GM19099 (cell line): ENCODE data around the gene NEUROG2.

Source experiments
- POLR2A ChIP-seq: IDR thresholded peaks from 3 replicates; pipeline ENCODE4 v1.6.1; 2011; ENCODE audit warnings: low read depth; ENCODE audit not compliant: insufficient read length; ENCODE audit errors: extremely low read depth

Gene NEUROG2

DNA sequence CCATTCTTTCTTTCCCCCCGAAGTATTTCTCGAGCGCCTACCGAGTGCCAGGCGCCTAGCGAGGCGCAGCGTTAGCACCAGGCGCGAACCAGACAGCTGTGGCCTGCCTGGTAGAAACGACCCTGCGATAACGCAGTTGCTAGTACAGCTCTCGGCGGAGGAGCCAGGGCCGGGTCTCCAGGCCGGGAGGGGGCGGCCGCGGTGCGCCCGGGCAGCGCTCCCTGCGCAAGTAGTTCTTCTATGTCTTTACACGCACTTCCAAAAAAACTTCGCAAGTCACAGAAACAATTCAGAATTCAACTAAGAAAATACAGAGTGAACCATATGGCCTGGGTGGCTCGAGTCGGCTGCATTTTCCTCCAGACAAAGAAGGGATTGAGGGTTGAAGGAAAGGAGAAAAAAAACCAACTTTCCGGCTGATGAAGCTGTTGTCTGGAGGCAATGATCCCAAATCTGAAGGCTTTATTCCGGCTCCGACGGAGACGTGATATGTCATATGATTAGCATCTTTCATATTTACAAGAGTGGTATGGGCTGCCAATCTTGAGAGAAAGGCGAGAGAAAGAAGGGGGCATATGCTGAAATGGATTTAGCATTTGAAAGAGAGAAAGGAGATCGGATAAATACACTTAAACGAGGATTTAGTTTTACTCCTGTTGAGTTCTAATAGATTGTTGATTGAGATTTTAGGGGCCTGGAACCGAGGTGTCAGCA is 7.2 kb upstream of the NEUROG2 start:
- peak; percentile 44 for TF ChIP-seq POLR2A

DNA sequence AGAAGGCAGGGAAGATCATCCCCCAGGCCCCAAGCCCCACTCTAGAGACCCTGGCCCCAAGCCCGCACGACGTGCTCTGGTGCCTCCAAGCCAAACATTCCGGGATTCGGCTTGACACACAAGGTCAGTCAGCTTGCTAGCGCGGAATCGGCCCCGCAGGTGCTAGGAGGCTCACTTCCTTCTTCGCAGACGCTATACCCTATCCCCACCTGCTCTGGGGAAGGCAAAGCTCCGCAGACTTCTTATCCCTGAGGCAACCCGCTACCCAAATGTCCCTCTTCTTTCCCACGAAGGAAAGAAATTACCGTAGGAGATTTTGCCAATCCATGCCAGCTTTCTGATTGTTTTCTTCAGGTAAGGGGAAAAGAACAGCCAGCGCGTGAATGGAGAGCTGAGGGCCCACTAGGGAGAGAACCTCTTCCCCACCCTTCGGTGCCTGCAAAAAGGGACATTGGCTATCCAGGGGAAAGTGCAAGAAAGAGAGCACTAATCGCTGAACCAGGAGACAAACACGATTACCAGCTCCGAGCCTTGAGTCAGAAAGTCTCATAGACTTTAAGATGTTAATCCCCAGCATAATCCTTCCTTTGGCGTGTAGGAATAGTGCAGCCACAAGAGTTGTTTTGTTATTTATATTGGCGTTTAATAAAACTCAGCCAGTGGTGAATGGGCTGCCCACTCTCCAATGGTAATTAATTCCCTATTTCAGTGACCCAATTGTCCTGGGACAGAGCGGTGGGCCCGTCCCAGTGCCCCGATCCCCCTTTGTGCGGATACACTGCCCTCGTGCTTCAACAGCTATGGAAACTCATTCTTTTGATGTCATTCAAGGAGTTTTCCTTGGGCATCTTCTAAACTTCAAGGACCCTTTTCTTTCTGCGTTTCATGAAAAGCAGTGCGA is 5.4 kb upstream of the NEUROG2 start:
- TF ChIP-seq POLR2A, result no peak

DNA sequence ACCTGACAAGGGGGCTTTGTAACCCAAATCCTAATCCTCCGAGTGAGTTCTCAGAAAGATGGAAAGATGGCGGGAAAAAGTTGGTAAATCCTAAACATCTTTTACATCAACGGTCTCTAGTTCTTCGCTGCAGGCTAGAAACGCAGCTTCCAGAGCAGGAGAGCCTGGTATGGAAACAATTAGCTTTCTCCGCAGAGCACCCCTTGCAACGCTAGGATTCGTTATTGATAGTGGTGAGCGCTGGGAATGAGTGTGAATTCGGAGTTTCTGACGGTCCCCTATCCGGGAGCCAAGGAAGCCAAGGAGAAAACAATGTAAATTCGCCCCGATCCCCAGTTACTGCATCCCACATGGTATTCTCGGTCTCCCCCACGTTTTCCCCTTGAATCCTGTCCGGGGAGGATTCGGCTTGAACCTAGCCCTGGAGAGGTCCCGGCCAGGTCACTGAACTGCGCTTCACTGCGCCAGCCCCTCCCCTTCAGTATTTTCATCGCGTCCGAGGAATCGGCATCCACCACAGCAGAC is 4.7 kb upstream of the NEUROG2 start:
- TF ChIP-seq POLR2A, result no peak

DNA sequence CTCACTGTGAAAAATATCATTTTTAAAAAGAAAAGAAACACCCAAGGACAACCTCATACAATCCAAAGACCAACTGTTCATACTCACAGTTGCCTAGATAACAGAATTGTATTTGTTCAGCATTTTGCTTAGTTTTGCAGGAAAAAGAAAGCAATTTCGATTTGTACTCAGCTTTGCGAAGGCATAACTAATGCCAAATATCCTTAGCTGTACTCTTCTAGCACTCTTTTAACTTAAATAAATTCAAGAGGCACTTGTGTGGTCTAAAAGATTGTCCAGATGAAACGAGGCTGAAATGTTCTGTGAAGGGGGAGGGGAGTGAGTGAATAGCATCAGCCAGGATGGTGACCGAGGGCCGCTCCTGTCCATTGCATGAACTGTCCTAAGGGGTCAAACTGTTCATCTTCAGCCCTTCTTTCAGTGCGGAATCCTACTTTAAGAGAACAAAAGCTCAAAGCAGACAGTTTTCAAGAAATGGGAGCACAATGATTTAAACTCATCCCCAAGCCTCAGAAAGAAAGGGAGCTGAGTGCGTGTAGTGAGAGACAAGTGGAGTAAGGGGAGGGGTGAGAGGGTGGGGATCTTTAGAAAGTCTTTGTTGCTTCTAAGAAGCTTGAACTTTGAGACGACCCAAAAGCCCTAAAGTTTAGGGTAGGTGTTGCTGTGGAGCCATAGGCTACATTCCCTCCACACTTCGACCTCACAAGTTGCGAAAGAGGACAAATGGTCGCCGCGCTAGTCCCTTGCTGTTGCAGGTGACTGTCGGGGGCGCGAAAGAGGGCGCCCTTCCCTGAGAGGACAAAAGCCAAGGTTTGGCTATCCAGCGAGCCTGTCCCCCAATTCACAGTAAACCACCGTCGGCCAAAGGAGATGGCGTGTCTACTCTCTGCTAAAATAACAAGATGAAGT is 4.0 kb upstream of the NEUROG2 start:
- TF ChIP-seq POLR2A, result no peak

DNA sequence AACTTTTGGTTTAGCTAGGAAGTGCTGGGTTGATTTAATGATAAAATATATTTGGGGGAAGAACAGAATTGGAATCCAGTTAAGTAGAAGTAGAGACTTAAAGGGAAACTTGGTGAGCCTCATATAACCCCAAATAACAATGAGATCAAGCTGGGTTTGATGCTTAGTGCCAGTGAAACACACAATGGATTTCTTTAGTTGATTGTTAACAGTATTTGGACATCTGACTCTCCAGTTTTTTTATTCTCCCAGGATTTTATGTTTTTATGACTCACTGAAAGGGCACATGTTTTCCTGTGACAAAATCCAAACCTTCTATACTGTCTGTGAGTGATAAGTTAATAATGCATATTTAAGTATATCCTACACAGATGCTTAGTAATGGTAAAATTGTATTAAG is 2.7 kb upstream of the NEUROG2 start:
- TF ChIP-seq POLR2A, result no peak

DNA sequence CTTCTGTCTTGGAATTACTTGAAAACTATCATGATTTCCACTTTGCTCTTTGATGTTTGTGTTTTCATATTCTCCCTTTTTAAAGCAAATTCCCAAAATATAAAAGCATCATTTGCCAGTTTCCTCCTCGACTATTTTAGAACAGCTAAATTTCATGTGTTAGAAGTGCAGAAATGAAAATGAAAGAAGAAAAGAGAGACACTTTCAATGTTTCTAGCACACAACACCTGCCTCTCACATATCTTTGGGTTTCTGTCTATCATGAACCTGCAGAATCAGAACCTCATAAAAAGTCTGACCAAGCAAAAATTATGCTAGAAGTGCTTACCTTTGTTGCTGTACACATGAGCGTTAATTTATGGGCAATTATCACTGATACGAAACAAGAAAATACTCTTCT is 1.9 kb upstream of the NEUROG2 start:
- no peak for TF ChIP-seq POLR2A

DNA sequence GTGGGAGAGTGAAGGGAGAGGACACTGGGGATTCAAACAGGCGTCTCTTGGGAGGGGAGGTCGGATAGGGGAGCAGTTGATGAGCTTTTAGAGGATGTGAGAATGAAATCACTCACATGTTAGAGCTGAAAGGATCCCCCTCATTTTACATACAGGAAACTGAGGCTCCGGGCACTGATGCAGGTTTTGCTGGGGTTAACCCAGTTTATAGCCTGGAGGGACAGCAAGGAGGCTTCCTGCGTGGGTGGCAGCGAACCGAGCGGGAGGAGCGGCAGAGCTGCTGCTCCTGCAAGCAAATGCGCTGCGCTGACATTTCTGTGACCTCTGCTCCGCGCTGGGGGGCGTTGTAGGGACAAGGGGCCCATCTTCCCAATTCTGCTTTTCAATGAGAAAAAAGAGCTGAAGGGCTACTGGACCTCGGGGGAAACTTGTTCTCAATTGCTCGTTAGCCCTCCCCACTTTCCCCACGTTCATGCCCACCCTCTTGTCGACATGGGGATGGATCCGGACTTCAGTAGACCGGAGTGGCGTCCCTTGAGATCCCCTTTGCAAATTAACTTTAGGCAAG is 1.2 kb upstream of the NEUROG2 start:
- TF ChIP-seq POLR2A, result peak; percentile 57

DNA sequence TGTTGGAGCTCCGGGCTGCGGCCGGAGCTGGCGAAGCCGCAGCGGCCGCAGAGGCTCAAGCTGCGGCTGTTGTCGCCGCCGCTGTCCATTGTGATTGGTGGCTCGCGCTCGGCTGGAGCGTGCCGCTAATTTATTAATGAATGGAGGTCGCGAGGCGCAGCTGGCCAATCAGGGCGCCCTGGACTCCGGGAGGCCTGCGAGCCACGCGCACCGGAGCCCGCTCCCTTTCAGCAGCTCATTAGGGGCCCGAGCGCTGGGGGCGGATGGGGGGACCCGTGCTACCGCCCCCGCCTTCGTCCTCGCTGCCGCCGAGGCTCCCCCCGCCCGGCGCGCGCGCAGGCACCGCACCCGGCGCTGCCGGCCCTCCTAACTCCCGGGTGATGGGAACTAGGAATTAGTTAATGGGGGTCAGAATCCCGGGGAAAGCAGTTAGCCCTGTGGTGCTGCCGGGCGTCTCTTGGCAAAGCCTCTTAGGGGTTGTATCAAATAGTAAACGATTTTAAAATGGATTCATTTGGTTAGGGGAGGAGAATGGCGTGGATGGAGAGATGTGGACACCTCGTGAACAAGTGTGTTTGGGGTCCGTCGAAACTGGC is 589 bp upstream of the NEUROG2 start:
- no peak for TF ChIP-seq POLR2A

DNA sequence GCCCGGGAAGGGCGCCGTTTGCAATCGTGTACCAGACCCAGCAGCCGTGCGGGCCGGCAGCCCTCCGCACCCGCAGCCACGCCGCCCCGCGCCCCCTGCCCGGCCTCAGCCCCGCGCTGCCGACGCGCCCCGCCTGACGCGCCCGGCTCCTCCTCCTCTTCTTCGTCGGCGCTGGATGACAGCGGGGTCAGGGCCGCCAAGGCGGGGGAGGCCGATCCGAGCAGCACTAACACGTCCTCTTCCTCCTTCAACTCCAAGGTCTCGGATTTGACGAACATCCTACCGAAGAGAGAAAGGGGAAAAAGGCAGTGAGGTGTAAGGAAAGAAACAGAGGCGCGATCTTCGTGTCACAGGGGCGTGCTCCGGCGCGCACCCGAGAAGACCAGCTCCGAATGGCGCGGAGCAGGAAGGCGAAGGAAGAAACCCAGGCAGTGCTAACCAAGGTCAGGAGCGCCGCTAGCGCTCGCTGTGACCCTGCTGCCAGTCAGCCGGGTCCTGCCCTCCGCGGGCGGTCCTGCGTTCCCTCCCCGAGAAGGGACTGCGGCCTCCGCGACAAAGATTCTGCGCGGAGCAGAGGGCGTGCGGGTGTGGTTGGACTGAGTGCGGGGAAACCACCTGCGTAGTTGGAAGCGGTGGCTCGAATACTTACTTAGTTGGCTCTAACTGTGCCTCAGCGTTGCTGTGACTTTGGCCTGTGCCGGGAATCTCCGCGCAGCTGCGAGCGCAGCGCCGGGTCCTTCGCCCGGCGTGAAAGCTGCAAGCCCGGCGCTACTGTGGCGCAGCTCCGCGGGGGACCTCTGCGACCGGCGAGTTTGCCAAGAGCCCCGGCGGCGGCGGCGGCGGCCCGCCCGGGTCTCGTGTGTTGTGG is 548 bp downstream of the NEUROG2 start:
- peak; percentile 52 for TF ChIP-seq POLR2A

DNA sequence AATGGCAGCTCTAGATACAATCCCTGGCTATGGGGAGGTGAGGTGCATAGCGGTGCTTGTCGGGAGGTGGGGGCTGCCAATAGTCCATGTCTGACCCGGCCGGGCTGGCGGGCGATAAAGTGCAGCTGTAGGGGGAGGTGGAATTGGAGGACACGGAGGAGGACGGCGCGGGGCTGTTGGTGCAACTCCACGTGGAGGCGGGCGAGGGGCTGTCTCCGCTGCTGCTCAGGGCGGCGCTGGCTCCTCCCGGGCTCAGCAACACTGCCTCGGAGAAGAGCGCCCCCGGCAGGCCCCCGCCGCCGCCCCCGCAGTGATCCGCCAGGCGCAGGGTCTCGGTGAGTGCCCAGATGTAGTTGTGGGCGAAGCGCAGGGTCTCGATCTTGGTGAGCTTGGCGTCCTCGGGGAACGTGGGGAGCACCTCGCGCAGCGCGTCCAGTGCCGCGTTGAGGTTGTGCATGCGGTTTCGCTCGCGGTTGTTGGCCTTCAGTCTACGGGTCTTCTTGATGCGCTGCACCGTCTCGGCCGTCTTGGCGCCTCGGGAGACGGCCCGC is 1.3 kb downstream of the NEUROG2 start:
- peak; percentile 10 for TF ChIP-seq POLR2A

DNA sequence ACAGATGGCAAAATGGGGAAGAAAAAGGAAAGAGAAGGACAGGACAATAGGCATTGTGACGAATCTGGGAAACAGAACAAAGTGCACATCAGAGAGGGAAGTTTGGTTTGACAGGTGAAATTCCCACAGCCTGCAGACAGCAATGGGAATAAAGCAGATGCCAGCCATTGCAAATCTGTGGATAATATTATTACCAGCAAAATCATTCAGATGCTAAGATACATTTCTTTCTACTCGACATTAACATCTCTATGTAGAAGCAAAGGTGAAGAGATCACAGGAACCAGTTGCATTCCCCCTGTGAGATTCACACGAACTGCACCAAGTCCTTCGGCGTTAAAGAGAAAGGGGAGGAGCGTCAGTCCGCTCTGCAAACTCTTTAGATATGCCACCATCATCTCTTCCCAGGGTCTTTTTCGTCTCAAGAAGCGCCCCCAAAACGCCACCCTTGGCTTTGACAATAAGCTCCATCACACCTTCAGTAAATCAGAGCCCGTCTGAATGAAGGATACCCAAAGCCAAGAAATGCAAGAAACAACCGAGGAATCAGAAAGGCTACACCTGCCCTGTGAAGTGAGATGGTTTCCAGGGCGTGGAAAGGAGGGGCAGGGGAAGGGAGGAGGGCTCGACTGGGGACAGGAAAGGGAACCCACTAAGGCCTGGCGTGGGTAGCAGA is 1.9 kb downstream of the NEUROG2 start:
- no peak for TF ChIP-seq POLR2A

DNA sequence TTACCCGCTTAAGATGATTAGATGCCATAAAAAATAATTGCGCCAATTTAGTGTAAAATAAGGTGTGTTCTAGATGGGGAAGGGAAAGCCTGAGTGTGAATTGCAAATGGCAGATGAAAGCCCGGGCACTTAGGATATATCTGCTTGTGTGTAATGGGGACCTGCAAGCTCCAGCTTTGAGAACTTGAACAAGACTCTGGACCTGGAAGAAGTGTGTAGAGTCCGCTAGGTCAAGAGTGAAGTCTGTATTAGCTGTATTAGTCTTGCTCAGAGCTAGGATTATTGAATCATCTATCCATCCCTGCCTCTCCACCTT is 4.2 kb downstream of the NEUROG2 start:
- TF ChIP-seq POLR2A, result no peak
